GM06990 (cell line): ENCODE data around the gene URB2.

ENCODE experiments used
- DNase-seq: peaks from one replicate; pipeline ENCODE4 v3.0.0-alpha.2; 2011; ENCODE audit not compliant: insufficient read length; ENCODE audit errors: extremely low read depth
- H3K27me3 ChIP-seq: replicated peaks from 2 replicates; pipeline ENCODE4 v1.6.0; 2011; ENCODE audit warnings: low read length; ENCODE audit not compliant: control insufficient read depth, insufficient read depth
- H3K36me3 ChIP-seq: 2 replicates; pipeline ENCODE4 v1.5.1; 2011; ENCODE audit warnings: low read length; ENCODE audit not compliant: control insufficient read depth, insufficient read depth
- H3K4me3 ChIP-seq: replicated peaks from 2 replicates; pipeline ENCODE4 v1.5.1; 2011; ENCODE audit warnings: low read depth, mild to moderate bottlenecking, control low read depth, low read length
- CTCF ChIP-seq: IDR thresholded peaks from 2 replicates; pipeline ENCODE4 v1.5.1; 2011; ENCODE audit warnings: low read length, control low read depth, mild to moderate bottlenecking, inconsistent platforms; ENCODE audit not compliant: insufficient read depth, poor library complexity, severe bottlenecking

Gene URB2

DNA sequence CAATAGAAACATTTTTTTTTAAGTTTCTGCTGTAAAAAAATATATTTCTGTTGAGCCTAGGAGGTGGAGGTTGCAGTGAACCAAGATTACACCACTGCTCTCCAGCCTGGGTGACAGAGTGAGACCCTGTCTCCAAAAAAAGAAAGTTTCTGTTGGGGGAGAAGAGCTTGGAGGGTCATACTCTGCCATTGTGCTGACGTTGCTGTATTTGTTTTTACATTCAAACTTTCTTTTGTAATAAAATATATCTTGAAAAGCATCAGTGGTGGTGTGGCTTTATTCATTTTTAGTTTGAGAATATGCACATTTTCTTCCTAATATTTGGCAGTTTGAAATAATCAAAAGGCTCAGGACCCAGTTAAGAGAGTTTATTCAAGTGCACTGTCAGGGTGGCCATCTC, 64.6 kb downstream of the URB2 start:
- no peak overlapping the region for H3K4me3 ChIP-seq
- no peak for TF ChIP-seq CTCF
- H3K27me3 ChIP-seq: no peaks in the 10 kb centered on the region
- no peaks in the 10 kb centered on the region for H3K36me3 ChIP-seq
- no peak for DNase-seq

GRCh38 chr1:229691362-229691761, 65.3 kb downstream of the URB2 start:
- H3K27me3 ChIP-seq: no peaks in the 10 kb centered on the region
- H3K36me3 ChIP-seq: no peaks in the 10 kb centered on the region
- TF ChIP-seq CTCF: no peak
- no peak for DNase-seq
- H3K4me3 ChIP-seq: no peak overlapping the region

- no peaks in the 10 kb centered on the region for H3K36me3 ChIP-seq
- H3K27me3 ChIP-seq: no peaks in the 10 kb centered on the region
- H3K4me3 ChIP-seq: no peak overlapping the region
- TF ChIP-seq CTCF: no peak
- DNase-seq: no peak
Measured at GRCh38 chr1:229693129-229693900, 67.3 kb downstream of the URB2 start.

GRCh38 chr1:229694053-229694693, 68.1 kb downstream of the URB2 start:
- DNase-seq: no peak
- H3K27me3 ChIP-seq: no peaks in the 10 kb centered on the region
- no peak for TF ChIP-seq CTCF
- no peak overlapping the region for H3K4me3 ChIP-seq
- no peaks in the 10 kb centered on the region for H3K36me3 ChIP-seq

DNA sequence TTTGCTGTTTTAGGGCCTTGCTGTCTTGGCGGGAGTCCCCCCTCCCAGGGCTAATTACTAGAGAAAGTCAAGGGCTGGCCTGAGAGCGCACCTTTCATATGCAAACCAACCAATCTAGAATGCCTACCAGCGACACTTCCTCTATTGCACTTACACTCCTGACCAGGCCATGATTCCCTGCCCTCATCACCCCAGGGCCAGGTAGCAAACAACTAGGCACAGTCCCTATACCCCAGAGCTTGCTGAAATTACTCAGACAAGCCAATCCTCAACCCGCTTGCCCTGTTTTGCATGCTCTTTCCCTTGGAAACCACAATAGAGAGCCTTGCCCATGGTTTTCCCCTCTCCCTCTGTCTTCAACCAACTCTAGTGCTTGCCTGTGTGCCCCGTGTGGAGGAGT, 70.3 kb downstream of the URB2 start:
- TF ChIP-seq CTCF: no peak
- no peaks in the 10 kb centered on the region for H3K36me3 ChIP-seq
- DNase-seq: no peak
- H3K4me3 ChIP-seq: no peak overlapping the region
- no peaks in the 10 kb centered on the region for H3K27me3 ChIP-seq
